Neuron (in vitro differentiated cells): ENCODE measurements around the gene PITPNC1.
"Not testable (repeated sequence)": the region's sequence is repeated elsewhere in the genome, so short reads cannot be mapped to it uniquely, and the experiment has no call there.

ENCODE experiments used
- H2AFZ ChIP-seq: one replicate; pipeline ENCODE4 v1.6.1; 2013; ENCODE audit warnings: low read depth, mild to moderate bottlenecking, inconsistent platforms, low read length, moderate library complexity
- H3K27me3 ChIP-seq: one replicate; pipeline ENCODE4 v1.6.1; 2013; ENCODE audit warnings: low read length; ENCODE audit not compliant: insufficient read depth
- H3K36me3 ChIP-seq: one replicate; pipeline ENCODE4 v1.6.1; 2013; ENCODE audit warnings: low read length; ENCODE audit not compliant: insufficient read depth
- H3K4me1 ChIP-seq: one replicate; pipeline ENCODE4 v1.6.1; 2013; ENCODE audit warnings: low read length; ENCODE audit not compliant: insufficient read depth
- H3K4me3 ChIP-seq: 2 replicates; pipeline ENCODE4 v1.5.1; 2013; ENCODE audit warnings: mild to moderate bottlenecking, low read length, moderate library complexity
- H3K9me3 ChIP-seq: one replicate; pipeline ENCODE4 v1.6.1; 2013; ENCODE audit warnings: low read length

Gene PITPNC1

DNA sequence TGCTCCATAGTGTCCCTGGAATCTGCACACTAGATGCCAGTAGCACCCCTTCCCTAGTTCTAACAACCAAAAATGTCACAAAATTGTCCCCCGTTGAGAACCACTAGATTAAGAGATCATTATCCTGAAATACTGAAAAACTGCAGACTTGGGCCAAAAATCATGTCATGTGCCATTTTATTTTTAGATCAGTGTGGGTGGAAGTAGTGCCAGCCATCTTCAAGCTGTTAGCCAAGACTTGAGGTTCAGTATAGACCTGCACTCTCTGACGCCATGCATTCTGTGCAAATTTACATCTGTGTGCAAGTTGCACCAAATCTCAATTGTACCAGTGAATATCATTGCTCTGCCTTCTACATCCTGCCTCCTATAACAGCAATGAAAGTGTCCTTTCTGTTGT lies 309.2 kb downstream of the PITPNC1 start:
- Histone ChIP-seq H3K4me3 (no peak overlapping the region), H3K27me3 (no peaks in the 10 kb centered on the region), H3K4me1 (peaks cover 5% of the 10 kb centered on the region), H3K36me3 (no peaks in the 10 kb centered on the region), H3K9me3 (no peaks in the 10 kb centered on the region), H2AFZ (no peak overlapping the region)

DNA sequence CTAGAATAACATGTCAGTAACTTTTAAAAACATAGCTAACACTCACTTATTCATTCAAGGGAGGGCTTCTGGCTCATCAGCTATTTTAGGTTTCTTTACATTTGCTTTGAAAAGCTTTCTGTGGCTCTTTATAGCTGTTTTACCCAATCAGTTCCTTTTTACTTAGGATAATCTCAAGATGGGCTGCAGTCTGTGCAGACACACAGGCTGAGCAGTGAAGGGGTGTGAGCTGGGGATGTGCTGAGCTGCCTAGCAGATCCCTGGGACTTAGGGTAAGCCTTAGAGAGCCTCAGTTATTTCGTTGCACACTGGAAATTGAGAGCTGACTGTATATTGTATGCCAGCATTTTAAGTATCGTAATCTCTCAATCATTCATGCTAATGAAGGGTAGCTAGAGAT lies 310.4 kb downstream of the PITPNC1 start:
- Histone ChIP-seq H2AFZ (no peak overlapping the region), H3K27me3 (no peaks in the 10 kb centered on the region), H3K36me3 (no peaks in the 10 kb centered on the region), H3K4me1 (peaks cover 5% of the 10 kb centered on the region), H3K9me3 (no peaks in the 10 kb centered on the region), H3K4me3 (no peak overlapping the region)

DNA sequence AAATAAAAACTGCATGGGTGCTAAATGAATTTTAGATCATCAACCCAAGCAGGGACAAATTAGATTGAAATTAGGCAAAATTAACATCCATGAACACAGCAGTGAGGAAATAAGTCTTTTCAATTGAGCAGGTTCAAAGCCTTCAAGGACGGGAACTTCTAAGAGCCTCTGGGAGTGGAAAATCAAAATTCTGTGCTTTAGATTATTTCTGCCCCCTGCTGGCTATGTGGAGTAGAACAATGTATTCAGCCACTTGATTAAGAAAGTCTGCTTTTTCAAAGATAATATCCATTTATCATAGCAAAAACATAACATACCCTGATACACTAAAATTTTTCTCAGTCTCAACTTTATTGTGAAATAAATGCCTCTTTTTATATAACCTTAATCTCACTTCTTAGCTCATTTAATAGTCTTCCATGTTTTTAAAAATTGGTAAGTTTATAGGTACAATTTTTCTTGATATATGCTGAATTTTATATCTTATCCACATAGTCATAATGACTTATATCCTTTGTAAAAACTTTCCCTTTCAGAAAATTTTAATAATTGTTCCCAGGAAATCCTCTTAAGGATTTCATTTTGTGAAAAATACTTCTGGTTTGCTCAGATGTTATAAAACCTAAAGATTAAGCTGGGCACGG lies 312.6 kb downstream of the PITPNC1 start:
- H3K9me3 ChIP-seq: no peaks in the 10 kb centered on the region
- no peak overlapping the region for H2AFZ ChIP-seq
- H3K4me3 ChIP-seq: no peak overlapping the region
- no peaks in the 10 kb centered on the region for H3K27me3 ChIP-seq
- H3K36me3 ChIP-seq: no peaks in the 10 kb centered on the region
- H3K4me1 ChIP-seq: peaks cover 5% of the 10 kb centered on the region

DNA sequence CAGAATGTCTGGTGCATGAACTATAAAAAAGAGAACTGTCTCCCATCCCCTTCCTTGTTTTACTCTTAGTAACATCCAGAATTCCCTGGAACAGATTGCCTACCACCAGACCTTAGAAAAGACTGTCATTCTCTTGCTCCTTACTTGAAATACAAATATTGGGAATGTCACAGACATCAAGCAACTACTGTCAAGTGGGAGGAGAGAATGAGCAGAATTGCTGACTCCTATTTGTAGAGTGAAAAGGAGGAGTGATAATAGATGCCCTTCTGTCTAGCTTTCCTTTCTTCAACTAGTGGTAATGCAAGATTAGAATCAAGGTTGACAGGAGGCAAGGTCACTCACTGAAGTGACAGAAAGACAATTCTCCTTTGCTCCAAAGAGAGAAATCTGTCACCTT lies 316.7 kb downstream of the PITPNC1 start:
- H2AFZ ChIP-seq: no peak overlapping the region
- H3K4me3 ChIP-seq: no peak overlapping the region
- no peaks in the 10 kb centered on the region for H3K9me3 ChIP-seq
- peaks cover 9% of the 10 kb centered on the region for H3K4me1 ChIP-seq
- H3K36me3 ChIP-seq: no peaks in the 10 kb centered on the region
- H3K27me3 ChIP-seq: no peaks in the 10 kb centered on the region

DNA sequence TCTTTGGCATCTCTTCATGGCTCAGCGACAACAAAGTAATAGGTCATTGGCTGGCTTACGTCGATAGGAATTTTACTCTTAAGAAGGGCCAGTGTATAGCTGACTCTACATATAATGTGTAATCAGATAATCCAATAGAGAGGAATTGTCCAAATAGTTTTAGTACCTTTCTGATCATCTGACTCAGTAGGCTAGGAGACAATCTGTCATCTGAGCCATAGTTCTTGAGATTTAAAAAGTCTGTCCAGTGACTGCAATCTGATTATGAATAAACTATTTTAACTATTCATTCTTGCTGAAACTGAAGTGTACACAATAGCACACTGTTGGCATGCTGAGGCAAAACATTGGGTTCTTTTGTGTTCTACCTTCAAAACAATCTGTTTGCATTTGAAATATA lies 319.3 kb downstream of the PITPNC1 start:
- Histone ChIP-seq H3K27me3 (no peaks in the 10 kb centered on the region), H3K4me1 (peaks cover 9% of the 10 kb centered on the region), H2AFZ (no peak overlapping the region), H3K4me3 (no peak overlapping the region), H3K9me3 (no peaks in the 10 kb centered on the region), H3K36me3 (no peaks in the 10 kb centered on the region)

DNA sequence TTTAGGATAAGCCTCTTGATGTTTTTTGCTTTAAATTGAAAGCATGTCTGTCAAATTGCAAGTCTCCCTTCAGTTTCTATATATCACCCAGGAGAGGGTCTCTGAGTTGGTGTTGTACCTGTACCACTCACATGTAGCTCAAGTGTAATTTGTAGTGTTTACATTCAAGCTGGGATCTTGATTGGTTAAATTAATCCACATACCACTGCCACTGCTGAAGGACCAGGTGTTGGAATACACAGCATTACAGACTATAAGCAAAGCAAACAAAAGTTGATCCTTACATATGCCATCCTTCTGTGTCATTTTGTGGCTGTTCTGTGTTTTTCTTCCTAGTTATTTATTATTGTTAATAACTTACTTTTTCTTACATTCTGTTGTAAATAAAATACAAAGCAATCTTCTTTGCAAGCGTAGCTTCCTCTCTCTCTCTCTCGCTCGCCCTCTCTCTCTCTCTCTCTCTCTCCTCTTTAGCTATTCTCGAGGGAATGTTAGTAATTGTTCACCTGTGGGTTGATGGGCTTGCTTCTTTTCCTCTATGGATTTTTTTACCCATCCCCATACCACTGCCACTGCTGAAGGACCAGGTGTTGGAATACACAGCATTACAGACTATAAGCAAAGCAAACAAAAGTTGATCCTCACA lies 319.9 kb downstream of the PITPNC1 start:
- no peak overlapping the region for H2AFZ ChIP-seq
- H3K36me3 ChIP-seq: no peaks in the 10 kb centered on the region
- no peak overlapping the region for H3K4me3 ChIP-seq
- H3K27me3 ChIP-seq: no peaks in the 10 kb centered on the region
- H3K9me3 ChIP-seq: no peaks in the 10 kb centered on the region
- peaks cover 9% of the 10 kb centered on the region for H3K4me1 ChIP-seq

DNA sequence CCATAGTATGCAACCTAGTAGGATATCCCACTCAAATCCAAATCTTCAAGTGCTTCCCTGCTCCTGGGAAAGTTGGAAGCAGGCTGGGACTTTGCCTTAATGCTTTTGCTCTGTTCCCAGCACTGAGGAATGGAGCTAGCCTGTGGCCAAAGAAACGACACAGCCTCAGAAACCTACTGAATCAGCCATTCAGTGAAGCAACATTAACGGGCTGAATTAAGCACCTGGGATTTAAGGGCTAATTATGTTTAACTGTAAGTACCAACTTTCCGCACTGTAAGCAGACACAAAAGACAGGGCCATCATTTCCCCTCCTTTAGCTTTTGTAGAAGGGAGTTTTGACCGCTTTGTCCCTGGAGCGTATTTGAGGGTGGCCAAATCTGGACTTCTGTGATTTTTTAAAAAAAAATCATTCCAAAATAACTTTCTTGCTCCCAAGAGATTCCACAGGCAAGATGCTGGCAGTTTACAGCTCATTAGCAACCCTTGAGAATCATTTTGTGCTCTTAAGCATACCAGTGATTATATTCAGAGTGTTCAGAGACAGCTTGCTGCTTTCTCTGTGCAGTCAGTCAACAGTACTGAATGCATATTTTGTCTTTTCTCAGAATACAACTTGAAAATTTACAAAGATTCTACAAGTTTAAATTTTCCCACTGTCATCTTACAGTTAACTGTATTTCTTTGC lies 323.1 kb downstream of the PITPNC1 start:
- no peak overlapping the region for H2AFZ ChIP-seq
- peaks cover 9% of the 10 kb centered on the region for H3K4me1 ChIP-seq
- H3K36me3 ChIP-seq: no peaks in the 10 kb centered on the region
- H3K9me3 ChIP-seq: no peaks in the 10 kb centered on the region
- no peak overlapping the region for H3K4me3 ChIP-seq
- H3K27me3 ChIP-seq: no peaks in the 10 kb centered on the region

DNA sequence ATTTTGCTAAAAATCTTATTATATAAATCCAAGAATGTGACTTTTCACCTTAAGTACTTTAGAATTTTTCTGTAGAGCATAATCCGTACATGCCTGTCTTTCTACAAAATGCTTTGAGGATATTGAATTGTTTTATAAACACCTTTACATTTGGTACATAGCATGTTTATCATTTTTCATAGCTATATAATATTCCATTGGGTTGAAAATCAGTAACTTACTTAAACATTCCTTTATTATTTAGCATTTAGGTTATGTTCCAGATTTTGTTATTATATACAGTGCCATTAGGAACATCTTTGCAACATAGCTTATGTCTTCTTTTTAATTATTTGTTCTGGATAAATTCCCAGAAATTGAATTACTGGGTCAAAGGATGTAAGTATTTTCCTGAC lies 323.6 kb downstream of the PITPNC1 start:
- Histone ChIP-seq H3K9me3 (no peaks in the 10 kb centered on the region), H3K36me3 (no peaks in the 10 kb centered on the region), H2AFZ (no peak overlapping the region), H3K4me1 (peaks cover 8% of the 10 kb centered on the region), H3K27me3 (no peaks in the 10 kb centered on the region), H3K4me3 (no peak overlapping the region)

DNA sequence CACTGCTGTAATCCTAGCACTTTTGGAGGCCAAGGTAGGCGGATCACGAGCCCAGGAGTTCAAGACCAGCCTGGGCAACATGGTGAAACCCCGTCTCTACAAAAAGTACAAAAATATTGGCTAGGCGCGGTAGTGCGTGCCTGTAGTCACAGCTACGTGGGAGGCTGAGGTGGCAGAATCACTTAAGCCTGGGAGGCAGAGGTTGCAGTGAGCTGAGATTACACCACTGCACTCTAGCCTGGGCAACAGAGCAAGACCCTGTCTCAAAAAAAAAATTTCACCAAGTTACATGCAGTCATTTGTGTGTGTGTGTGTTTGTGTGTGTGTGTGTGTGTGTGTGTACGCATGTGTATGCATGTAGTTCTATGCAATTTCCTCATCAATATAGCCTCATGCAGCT lies 325.8 kb downstream of the PITPNC1 start:
- H3K36me3 ChIP-seq, H3K4me3 ChIP-seq, H3K4me1 ChIP-seq, H3K9me3 ChIP-seq, H2AFZ ChIP-seq, H3K27me3 ChIP-seq: not testable (repeated sequence)

DNA sequence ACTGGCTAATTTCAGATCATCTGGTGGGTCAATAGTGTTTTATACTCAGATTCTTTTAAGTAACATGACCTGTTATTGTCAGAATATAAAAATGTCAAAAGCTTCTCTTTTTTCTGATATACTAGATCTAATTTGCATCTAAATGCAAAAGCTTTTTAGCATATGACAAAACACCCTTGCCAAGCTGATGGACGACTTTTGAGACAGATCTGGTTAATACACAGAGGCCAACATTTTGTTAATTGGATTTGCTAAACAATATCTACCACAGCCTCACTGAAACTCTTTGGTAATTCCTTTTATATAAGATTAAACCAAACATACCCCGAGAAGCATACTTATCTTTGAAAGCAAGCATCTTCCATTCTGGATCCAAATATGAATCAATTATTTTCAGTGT lies 330.4 kb downstream of the PITPNC1 start:
- Histone ChIP-seq H3K4me1 (peaks cover 7% of the 10 kb centered on the region), H3K9me3 (no peaks in the 10 kb centered on the region), H3K4me3 (no peak overlapping the region), H3K36me3 (no peaks in the 10 kb centered on the region), H2AFZ (no peak overlapping the region), H3K27me3 (no peaks in the 10 kb centered on the region)

DNA sequence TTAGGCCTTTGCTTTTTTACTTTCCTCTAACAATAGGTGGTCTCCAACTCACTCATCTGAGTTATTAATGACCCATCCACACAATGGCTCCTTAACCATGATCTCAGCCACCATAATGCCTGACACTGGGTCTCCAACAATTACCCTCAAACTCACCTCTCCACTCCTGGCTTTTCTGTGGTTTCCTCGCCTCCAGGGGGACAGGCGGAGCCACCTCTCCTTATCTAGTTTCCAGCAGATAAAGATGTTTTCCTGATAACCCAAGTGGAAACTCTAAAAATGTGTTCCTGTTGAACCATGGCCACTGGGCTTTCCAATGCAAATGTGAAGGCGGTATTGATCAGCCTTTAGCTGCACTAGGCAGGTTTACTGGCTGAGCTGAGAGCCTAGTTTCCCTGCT lies 331.3 kb downstream of the PITPNC1 start:
- Histone ChIP-seq H3K36me3 (no peaks in the 10 kb centered on the region), H3K9me3 (no peaks in the 10 kb centered on the region), H3K4me3 (no peak overlapping the region)

DNA sequence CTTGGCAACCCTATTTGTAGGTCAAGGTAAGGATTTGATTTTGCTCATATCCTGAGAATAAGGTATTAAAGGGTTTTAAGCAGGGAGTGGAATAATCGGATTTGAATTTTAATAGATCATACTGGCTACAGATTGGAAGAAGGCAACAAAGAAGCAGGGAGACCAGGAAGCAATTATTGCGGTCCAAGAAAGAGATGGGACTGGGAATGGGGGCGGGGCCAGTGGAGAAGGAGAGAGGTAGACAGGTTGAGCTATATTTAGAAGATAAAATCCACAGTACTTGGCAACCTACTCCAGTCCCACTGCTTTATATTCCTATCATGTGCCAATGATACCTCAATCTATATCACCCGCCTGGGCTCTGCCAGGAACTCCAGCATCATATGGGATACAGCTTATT lies 334.8 kb downstream of the PITPNC1 start:
- Histone ChIP-seq H3K27me3 (no peaks in the 10 kb centered on the region), H3K4me1 (peaks cover 7% of the 10 kb centered on the region), H3K9me3 (no peaks in the 10 kb centered on the region), H3K4me3 (no peak overlapping the region), H2AFZ (no peak overlapping the region), H3K36me3 (no peaks in the 10 kb centered on the region)

More for the DNA sequence above, 331.3 kb downstream of the PITPNC1 start:
- peaks cover 7% of the 10 kb centered on the region for H3K4me1 ChIP-seq
- H2AFZ ChIP-seq: no peak overlapping the region
- no peaks in the 10 kb centered on the region for H3K27me3 ChIP-seq

DNA sequence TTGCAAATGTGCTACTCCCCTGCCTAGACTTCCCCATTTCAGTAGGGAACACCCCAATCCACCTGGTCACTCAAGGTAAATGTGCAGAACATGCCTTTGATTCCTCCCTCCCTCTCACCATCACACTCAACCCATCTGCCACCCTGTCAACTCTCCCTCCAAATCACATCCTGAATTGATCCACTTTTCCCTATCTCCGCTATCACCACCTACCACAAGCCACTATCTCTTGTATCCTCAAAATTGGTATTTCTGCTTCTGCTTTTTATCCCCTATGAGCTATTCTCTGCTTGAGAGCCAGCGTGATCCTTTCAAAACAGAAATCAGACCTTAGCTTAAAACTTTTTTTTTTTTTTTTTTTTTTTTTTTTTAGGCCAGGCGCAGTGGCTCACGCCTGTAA lies 335.3 kb downstream of the PITPNC1 start:
- Histone ChIP-seq H3K4me3 (no peak overlapping the region), H3K4me1 (peaks cover 4% of the 10 kb centered on the region), H3K9me3 (no peaks in the 10 kb centered on the region), H3K27me3 (no peaks in the 10 kb centered on the region), H2AFZ (no peak overlapping the region), H3K36me3 (no peaks in the 10 kb centered on the region)
